ENCODE measurements around the gene IFITM5.

The IFITM5 gene

DNA sequence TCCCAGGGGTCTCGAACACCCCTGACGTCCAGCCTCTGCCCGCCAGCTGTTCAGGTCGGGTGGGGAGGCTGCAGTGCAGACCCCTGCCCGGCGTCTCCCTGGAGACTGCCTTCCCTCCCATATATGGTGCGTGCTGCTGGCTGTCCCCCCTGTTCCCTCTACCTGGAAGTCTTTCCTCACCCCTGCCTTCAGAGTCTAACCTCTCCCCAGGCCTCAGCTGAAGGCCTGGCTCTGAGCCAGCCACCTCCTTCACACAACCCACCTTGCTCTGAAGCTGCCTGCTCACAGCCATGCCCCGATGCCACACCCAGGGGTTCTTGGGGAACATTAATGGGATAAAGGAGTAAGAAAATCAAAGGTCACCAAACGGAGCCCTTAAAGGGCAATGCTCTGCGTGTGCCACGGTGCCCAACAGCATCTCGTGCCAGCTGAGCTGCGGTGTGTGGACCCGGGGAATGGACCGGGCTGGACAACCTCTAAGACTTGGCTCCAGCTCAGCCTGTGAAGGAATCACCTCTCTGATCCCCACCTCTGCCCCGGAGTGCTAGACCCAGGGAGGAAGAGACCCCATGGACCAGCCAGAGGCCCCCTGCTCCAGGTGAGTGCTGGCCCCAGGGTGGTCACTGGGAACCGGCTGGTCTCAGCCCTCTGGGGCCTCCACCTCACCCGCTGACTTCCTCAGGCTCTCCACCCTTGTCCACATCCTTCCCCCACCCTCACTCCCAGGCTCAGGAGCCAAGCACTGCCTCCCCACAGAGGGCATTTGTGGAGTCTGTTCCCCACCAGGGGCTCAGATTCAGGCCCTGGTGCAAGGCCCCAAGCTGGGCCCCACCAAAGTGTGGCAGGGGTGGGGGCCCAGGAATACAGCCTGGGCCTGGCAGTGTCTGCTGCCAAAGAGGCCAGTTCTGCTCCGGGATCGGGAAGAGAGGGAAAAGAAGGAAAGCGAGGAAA, 21.1 kb downstream of the IFITM5 start, which contains the start of gene NLRP6:
TSS of gene NLRP6 (plus strand) at position 407 of the 951 bp plus-strand sequence. CDS start at position 570, 163 bp downstream.
- TF ChIP-seq ARNT (IDR thresholded peaks at IDR 0.05) (no peak), NFRKB (IDR thresholded peaks at IDR 0.05) (no peak), FOXA1 (IDR thresholded peaks at IDR 0.05) (no peak)
- CTCF ChIA-PET: interaction anchor here (0.7 kb wide), 1 partner anchor 28 kb away, joined by 3 read pairs; no protein-coding TSS in a partner anchor
- POLR2A ChIA-PET: no interaction called here
- no peak for DNase-seq (ENCODE audit: extremely low spot score)

DNA sequence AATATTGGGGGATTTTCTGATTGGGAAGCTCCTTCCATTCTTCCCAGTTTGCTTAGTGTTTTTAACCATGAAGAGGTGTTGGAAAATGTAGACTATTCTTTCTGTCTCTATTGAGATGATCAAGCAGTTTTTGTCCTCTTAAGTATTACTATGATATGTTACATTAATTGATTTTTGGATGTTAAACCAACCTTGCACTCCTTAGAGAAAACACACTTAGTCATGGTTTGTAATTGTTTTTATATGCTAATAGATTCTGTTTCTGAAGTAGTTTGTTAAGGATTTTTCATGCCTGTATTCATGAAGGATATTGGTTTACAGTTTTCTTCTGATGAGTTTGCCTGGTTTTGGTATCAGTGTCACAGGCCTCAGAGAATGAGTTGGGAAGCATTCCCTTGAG, 23.1 kb downstream of the IFITM5 start:
- CTCF ChIA-PET: no interaction called here
- no peak for DNase-seq (ENCODE audit: extremely low spot score)
- POLR2A ChIA-PET: no interaction called here
- TF ChIP-seq CTBP1 (IDR thresholded peaks at IDR 0.05; ENCODE audit: borderline replicate concordance) (no peak), TARDBP (IDR thresholded peaks at IDR 0.05) (no peak), FOXA1 (IDR thresholded peaks at IDR 0.05) (no peak), ELF4 (IDR thresholded peaks at IDR 0.05) (no peak), ZNF384 (IDR thresholded peaks at IDR 0.05) (no peak), BHLHE40 (IDR thresholded peaks at IDR 0.05; ENCODE audit: borderline replicate concordance) (no peak), ARNT (IDR thresholded peaks at IDR 0.05) (no peak), HDGF (IDR thresholded peaks at IDR 0.05; ENCODE audit: borderline replicate concordance) (no peak), LEF1 (IDR thresholded peaks at IDR 0.05; ENCODE audit: borderline replicate concordance) (no peak), FOXK2 (IDR thresholded peaks at IDR 0.05) (no peak), SP1 (IDR thresholded peaks at IDR 0.05) (no peak), SUZ12 (IDR thresholded peaks at IDR 0.05) (no peak)
- TF ChIP-seq, protein P1, sequence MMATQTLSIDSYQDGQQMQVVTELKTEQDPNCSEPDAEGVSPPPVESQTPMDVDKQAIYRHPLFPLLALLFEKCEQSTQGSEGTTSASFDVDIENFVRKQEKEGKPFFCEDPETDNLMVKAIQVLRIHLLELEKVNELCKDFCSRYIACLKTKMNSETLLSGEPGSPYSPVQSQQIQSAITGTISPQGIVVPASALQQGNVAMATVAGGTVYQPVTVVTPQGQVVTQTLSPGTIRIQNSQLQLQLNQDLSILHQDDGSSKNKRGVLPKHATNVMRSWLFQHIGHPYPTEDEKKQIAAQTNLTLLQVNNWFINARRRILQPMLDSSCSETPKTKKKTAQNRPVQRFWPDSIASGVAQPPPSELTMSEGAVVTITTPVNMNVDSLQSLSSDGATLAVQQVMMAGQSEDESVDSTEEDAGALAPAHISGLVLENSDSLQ (IDR thresholded peaks at IDR 0.05): no peak

DNA sequence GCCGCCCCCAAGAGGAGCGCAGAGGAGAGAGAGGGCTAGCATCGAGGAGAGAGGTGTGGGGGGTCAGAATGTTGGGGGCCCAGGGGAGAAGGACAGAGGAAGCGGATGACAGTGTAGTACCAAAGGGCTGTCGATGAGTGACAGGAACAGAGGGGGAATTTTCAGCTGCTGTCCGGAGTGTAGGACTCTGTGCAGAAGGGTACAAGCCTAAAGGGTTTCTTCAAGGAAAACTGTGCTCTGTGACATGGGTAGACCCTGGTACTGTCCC, 26.5 kb downstream of the IFITM5 start:
- DNase-seq (ENCODE audit: extremely low spot score): no peak
- CTCF ChIA-PET: interaction anchor here (1.5 kb wide), 1 partner anchor 22 kb away, joined by 4 read pairs; no protein-coding TSS in a partner anchor
- no peak for TF ChIP-seq NFRKB (IDR thresholded peaks at IDR 0.05)
- no peak for TF ChIP-seq SP1 (IDR thresholded peaks at IDR 0.05)
- no peak for TF ChIP-seq L3MBTL2 (conservative IDR thresholded peaks at IDR 0.05)
- TF ChIP-seq SUZ12 (IDR thresholded peaks at IDR 0.05): no peak
- TF ChIP-seq FOXM1 (IDR thresholded peaks at IDR 0.05; ENCODE audit: borderline replicate concordance): no peak
- TF ChIP-seq ELF4 (IDR thresholded peaks at IDR 0.05): no peak
- TF ChIP-seq BHLHE40 (IDR thresholded peaks at IDR 0.05; ENCODE audit: borderline replicate concordance): no peak
- POLR2A ChIA-PET: no interaction called here

DNA sequence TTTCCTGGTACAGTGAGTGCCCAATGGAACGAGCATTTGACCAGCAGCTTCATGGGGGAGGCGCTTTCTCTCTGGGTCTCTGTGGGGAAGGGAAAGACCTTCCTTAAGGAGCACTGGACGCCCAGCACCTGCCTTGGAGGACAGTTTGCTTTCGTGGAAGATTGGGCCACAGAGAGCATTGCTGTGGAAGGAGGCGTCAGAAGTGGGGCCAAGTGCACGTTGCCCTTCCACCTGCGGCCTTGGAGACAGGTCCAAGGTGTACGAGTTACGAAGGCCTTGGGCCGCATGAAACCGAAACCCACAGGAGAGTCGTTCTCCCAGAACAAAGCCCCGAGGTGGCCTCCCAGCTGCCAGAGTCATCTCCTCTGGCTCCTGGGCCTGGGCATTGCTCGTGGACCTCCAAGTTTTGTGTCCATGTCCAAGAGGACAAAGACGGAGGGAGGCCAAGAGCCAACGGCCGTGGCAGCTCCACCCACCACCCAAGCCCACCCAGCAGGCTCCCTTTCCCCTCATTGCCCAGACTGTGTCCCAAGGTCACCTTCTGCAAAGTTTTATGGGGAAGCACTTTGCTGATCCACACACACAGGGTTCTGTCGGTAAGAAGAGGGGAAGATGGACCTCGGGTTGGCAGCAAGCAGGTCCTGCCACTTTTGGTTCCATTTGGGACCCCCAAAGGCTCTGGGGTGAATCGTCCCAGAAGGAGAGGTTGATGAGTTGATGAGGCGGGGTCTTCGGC, 27.0 kb downstream of the IFITM5 start:
- TF ChIP-seq FOXK2 (IDR thresholded peaks at IDR 0.05) (no peak), LEF1 (IDR thresholded peaks at IDR 0.05; ENCODE audit: borderline replicate concordance) (no peak), FOXA1 (IDR thresholded peaks at IDR 0.05) (no peak), FOXM1 (IDR thresholded peaks at IDR 0.05; ENCODE audit: borderline replicate concordance) (no peak), BHLHE40 (IDR thresholded peaks at IDR 0.05; ENCODE audit: borderline replicate concordance) (no peak), SUZ12 (IDR thresholded peaks at IDR 0.05) (no peak), ARNT (IDR thresholded peaks at IDR 0.05) (no peak), ELF4 (IDR thresholded peaks at IDR 0.05) (no peak), SP1 (IDR thresholded peaks at IDR 0.05) (no peak), TARDBP (IDR thresholded peaks at IDR 0.05) (no peak), CTBP1 (IDR thresholded peaks at IDR 0.05; ENCODE audit: borderline replicate concordance) (no peak), NFRKB (IDR thresholded peaks at IDR 0.05) (no peak), ZNF384 (IDR thresholded peaks at IDR 0.05) (no peak), L3MBTL2 (conservative IDR thresholded peaks at IDR 0.05) (no peak), HDGF (IDR thresholded peaks at IDR 0.05; ENCODE audit: borderline replicate concordance) (no peak)
- TF ChIP-seq, protein P1 (IDR thresholded peaks at IDR 0.05): no peak
- DNase-seq (ENCODE audit: extremely low spot score): no peak
- ChIA-PET CTCF (interaction anchor here (1.5 kb wide), 1 partner anchor 22 kb away, joined by 4 read pairs; no protein-coding TSS in a partner anchor), POLR2A (no interaction called here)

DNA sequence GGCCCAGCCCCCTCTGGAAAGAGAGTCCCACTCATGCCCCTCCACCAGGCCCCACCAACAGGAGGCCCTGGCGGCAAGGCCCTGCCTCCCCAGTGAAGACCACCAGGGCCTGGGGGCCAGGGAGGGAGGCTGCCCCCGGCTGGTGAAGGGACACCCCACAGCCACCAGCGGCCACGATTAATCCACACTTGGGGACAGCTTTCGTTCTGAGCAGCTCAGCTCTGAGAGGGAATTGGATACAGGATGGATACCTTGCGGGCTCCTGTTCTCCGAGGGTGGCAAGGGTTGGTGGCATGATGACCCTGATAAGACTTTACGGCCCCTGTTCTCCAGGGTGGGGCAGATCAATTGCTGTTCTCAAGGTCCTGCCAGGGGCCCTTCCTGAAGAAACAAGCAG, 28.0 kb downstream of the IFITM5 start:
- TF ChIP-seq L3MBTL2 (conservative IDR thresholded peaks at IDR 0.05): no peak
- TF ChIP-seq FOXK2 (IDR thresholded peaks at IDR 0.05): no peak
- TF ChIP-seq HDGF (IDR thresholded peaks at IDR 0.05; ENCODE audit: borderline replicate concordance): no peak
- no peak for TF ChIP-seq ZNF384 (IDR thresholded peaks at IDR 0.05)
- TF ChIP-seq BHLHE40 (IDR thresholded peaks at IDR 0.05; ENCODE audit: borderline replicate concordance): no peak
- no peak for TF ChIP-seq FOXA1 (IDR thresholded peaks at IDR 0.05)
- no peak for TF ChIP-seq ARNT (IDR thresholded peaks at IDR 0.05)
- TF ChIP-seq SUZ12 (IDR thresholded peaks at IDR 0.05): no peak
- TF ChIP-seq CTBP1 (IDR thresholded peaks at IDR 0.05; ENCODE audit: borderline replicate concordance): no peak
- no peak for TF ChIP-seq ELF4 (IDR thresholded peaks at IDR 0.05)
- no peak for TF ChIP-seq LEF1 (IDR thresholded peaks at IDR 0.05; ENCODE audit: borderline replicate concordance)
- no peak for TF ChIP-seq FOXM1 (IDR thresholded peaks at IDR 0.05; ENCODE audit: borderline replicate concordance)
- TF ChIP-seq, protein P1 (IDR thresholded peaks at IDR 0.05): no peak
- no peak for TF ChIP-seq TARDBP (IDR thresholded peaks at IDR 0.05)
- TF ChIP-seq SP1 (IDR thresholded peaks at IDR 0.05): no peak
- no peak for TF ChIP-seq NFRKB (IDR thresholded peaks at IDR 0.05)
- no peak for DNase-seq (ENCODE audit: extremely low spot score)
- ChIA-PET POLR2A (no interaction called here), CTCF (interaction anchor here (1.5 kb wide), 1 partner anchor 21 kb away, joined by 4 read pairs; no protein-coding TSS in a partner anchor)

Measured in HEK293T (cell line).